Hepatocyte (in vitro differentiated cells): ENCODE measurements around the gene SCRN2.

Source experiments
- EZH2 ChIP-seq: fragments of 200-600 bp; sonication (generic); IDR thresholded peaks from 2 replicates; pipeline ENCODE4 v1.6.1; 2016; ENCODE audit warnings: antibody characterized with exemption, mild to moderate bottlenecking, borderline replicate concordance
- EZH2phosphoT487 ChIP-seq: fragments of 200-600 bp; sonication (generic); IDR thresholded peaks from one replicate; pipeline ENCODE4 v1.6.1; 2018; ENCODE audit warnings: antibody characterized with exemption, mild to moderate bottlenecking, low read depth, moderate library complexity; ENCODE audit not compliant: unreplicated experiment, severe bottlenecking
- TF ChIP-seq, protein P1 (sequence below): fragments of 200-600 bp; sonication (generic); IDR thresholded peaks from 2 replicates; pipeline ENCODE4 v1.5.1; 2016; ENCODE audit warnings: antibody characterized with exemption, mild to moderate bottlenecking; ENCODE audit not compliant: poor library complexity

DNA sequence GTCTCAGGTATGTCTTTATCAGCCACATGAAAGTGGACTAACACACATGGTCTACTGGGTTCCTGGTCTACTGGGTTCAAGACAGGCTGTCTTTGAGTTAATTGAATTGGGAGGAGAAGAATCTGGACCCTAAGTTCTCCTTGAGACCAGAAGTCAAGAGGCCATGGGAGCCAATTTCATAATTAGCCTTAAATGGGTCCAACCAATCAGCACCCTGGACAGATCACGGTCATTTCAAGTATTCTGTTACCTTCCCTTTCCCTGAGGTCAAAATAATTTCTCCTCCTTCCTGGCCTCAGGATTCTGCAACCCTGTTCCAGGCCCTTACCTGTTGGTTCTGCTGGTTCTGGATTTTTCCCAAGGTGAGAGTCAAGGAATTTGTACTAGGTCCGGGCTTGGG lies 43.3 kb downstream of the SCRN2 start:
- no peak for TF ChIP-seq EZH2
- TF ChIP-seq, protein P1, sequence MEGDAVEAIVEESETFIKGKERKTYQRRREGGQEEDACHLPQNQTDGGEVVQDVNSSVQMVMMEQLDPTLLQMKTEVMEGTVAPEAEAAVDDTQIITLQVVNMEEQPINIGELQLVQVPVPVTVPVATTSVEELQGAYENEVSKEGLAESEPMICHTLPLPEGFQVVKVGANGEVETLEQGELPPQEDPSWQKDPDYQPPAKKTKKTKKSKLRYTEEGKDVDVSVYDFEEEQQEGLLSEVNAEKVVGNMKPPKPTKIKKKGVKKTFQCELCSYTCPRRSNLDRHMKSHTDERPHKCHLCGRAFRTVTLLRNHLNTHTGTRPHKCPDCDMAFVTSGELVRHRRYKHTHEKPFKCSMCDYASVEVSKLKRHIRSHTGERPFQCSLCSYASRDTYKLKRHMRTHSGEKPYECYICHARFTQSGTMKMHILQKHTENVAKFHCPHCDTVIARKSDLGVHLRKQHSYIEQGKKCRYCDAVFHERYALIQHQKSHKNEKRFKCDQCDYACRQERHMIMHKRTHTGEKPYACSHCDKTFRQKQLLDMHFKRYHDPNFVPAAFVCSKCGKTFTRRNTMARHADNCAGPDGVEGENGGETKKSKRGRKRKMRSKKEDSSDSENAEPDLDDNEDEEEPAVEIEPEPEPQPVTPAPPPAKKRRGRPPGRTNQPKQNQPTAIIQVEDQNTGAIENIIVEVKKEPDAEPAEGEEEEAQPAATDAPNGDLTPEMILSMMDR = no peak
- no peak for TF ChIP-seq EZH2phosphoT487
